LNCAP (cell line): Measurements from ENCODE around the gene KCNG2.

Experiments used
- CTCF ChIP-seq: fragments of 450-650 bp; IDR thresholded peaks from 2 replicates; pipeline ENCODE4 v1.5.1; 2017; ENCODE audit warnings: mild to moderate bottlenecking

KCNG2 gene

DNA sequence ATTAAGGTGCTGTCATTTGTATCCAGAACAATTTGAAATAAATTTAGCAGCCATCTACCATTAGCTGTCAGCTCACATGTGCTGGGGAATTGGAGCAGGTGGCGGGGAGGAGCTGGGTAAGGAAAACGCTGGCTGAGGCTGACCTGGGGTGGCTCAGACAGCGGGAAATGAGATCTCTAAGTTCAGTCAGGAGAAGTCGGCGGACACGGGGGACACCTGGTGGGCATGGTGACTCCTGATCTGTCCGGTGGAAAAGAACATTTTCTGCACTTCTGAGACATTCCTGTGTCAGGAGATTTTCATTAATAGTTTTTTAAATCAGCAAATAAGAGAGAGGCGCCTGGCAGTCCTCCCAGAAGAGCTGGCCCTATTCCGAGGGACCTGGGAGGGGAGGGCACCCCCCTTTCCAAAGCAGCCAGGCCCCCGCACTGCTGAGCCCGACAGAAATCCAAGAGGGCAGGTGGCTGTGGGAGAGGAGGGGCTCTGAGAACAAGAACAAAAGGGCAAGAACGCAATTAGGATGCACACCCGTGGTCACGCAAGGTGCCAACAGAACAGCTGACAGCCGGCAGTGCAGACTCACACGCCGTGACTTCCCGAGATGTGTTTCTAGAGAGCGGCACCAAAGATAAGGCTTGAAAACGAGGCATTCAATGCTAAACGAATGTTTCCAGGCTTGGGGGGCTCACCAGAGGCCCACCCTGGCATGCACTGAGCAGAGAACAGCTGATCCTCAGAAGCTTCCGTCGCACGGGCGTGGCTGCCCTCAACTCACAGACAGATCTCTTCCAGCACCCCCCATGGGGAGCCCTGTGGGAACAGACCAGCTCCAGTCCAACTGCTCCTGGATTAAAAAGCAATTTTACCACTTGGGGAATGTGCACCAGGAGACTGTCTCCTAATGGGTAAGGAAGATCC lies 127.3 kb downstream of the KCNG2 start:
- TF ChIP-seq CTCF: no peak

DNA sequence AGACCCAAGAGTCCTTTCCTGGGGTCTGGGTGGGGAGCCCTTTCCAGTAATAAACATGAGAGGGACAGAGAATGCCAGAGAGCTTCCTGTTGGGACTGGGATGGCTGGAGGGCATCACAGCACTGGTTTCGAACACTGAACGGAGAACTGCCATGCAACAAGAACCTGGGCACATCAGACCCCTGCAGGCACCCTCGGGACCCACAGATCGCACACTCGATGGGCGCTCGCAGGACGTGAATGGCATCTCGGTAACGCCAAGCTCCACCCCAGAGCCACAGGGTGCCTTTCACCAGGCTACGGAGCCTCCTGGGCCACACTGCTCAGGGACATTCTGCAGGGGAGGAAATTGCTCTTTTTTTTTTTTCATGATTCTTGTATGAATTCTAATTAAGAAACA lies 128.6 kb downstream of the KCNG2 start:
- no peak for TF ChIP-seq CTCF

DNA sequence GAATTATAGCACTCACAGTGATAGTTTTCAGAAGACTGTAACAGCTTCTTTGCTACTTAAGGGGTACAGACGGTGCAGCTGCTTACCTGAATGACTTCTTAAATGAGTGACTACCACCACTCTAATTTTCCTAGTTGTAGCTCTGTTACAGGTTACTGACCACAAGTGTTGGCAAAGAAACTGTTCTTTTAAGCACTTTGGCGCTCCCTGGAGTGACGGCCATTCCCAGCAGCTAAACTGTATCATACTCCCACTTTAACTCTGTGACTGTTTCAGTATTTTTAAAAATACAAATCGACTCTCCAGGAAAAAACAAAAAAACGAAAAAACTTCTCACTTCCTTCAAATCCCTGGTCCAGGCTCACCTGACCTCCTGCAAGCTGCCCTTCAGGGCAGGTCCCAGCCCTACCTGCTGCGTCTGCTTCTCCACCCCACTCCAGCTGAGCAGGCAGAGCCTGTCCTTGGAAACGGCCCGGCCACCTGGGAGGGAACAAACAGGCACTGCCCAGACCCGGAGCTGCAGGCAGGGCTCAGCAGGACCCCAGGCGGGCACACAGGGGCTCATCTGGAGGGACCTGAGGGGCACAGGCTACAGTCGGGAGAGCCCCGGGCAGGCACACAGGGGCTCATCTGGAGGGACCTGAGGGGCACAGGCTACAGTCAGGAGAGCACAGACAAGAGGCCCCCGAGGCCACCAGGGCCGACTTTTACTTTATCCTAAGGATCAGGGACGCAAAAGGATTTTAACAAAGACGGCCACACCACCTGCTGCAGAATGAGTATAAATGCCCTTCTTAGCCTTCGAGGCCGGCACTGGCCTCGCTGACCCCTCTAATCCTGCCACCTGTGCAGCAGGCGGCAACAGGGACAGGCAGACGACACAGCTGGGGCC lies 129.2 kb downstream of the KCNG2 start:
- TF ChIP-seq CTCF: no peak

- no peak for TF ChIP-seq CTCF
Measured at GRCh38 chr18:79927607-79928562, 130.1 kb downstream of the KCNG2 start.

GRCh38 chr18:79928563-79928960 lies 130.8 kb downstream of the KCNG2 start:
- TF ChIP-seq CTCF: no peak

GRCh38 chr18:79930020-79930642 lies 132.4 kb downstream of the KCNG2 start:
- TF ChIP-seq CTCF: no peak
